Tibial nerve (tissue), 4 donors: ENCODE measurements around the gene SLC43A2.

Experiments
- CTCF ChIP-seq, 5 experiments: fragments of 200-600 bp in 3 of 5; fragments of 450-650 bp in 2 of 5; sonication (generic) in 3 of 5; IDR thresholded peaks; one replicate each; pipeline ENCODE4 v1.5.1; 2016 to 2019; ENCODE audit warnings: antibody characterized with exemption in 5 of 5, mild to moderate bottlenecking in 3 of 5, moderate library complexity in 2 of 5
- EP300 ChIP-seq, 2 donors: sonication (generic); formaldehyde crosslinking; IDR thresholded peaks; one replicate each; pipeline ENCODE4 v1.6.1; 2017; ENCODE audit warnings: antibody characterized with exemption in 2 of 2, mild to moderate bottlenecking in 1 of 2
- POLR2A ChIP-seq, 2 donors: fragments of 450-650 bp; IDR thresholded peaks; one replicate each; pipeline ENCODE4 v1.6.1; 2017; ENCODE audit warnings: antibody characterized with exemption in 2 of 2, mild to moderate bottlenecking in 2 of 2, moderate library complexity in 2 of 2

GRCh38 chr17:1624650-1625049 is 4.0 kb downstream of the SLC43A2 start:
- no peak for TF ChIP-seq CTCF (IDR thresholded peaks at IDR 0.05)
- no peak for TF ChIP-seq POLR2A (IDR thresholded peaks at IDR 0.05)
- no peak for TF ChIP-seq EP300 (IDR thresholded peaks at IDR 0.05)
